Breast epithelium (tissue), 4 donors: ENCODE measurements around the gene AKAP8L. TPM values are rescaled to one million over a fixed set of nuclear protein-coding genes. Genes with fewer than 3 reads are reported as not detected.

ENCODE experiments used
- DNase-seq, 2 donors: peaks; one replicate each; pipeline ENCODE4 v3.0.0-alpha.2; 2019; ENCODE audit warnings: low spot score in 2 of 2
- H3K27ac ChIP-seq, 2 donors: fragments of 200-600 bp; sonication (generic) in 1 of 2; one replicate each; pipeline ENCODE4 v1.5.1; 2016 to 2019; ENCODE audit warnings: mild to moderate bottlenecking in 1 of 2
- H3K27me3 ChIP-seq, 2 donors: fragments of 200-600 bp; sonication (generic) in 1 of 2; one replicate each; pipeline versions ENCODE4 v1.5.1 to v1.6.0; 2017 to 2019; ENCODE audit warnings: control low read depth in 1 of 2, mild to moderate bottlenecking in 1 of 2
- H3K36me3 ChIP-seq: fragments of 200-600 bp; one replicate; pipeline ENCODE4 v1.5.1; 2019
- H3K4me1 ChIP-seq, 2 donors: fragments of 200-600 bp; sonication (generic); one replicate each; pipeline ENCODE4 v1.5.1; 2016 to 2019; ENCODE audit warnings: control low read depth in 1 of 2
- H3K4me3 ChIP-seq, 3 donors: fragments of 200-600 bp; sonication (generic); 1 replicate in 2 of 3; 2 replicates in 1 of 3; pipeline ENCODE4 v1.5.1; 2016 to 2019; ENCODE audit warnings: mild to moderate bottlenecking in 3 of 3, moderate library complexity in 2 of 3
- H3K9me3 ChIP-seq, 2 donors: fragments of 200-600 bp; sonication (generic) in 1 of 2; one replicate each; pipeline ENCODE4 v1.5.1; 2016 to 2019; ENCODE audit warnings: control low read depth in 1 of 2
- POLR2A ChIP-seq: fragments of 450-650 bp; IDR thresholded peaks from one replicate; pipeline ENCODE4 v1.6.1; 2016; ENCODE audit warnings: antibody characterized with exemption, mild to moderate bottlenecking, moderate library complexity
- POLR2AphosphoS5 ChIP-seq, 3 donors: sonication (generic); formaldehyde crosslinking; IDR thresholded peaks; one replicate each; pipeline ENCODE4 v1.6.1; 2017; ENCODE audit warnings: antibody characterized with exemption in 3 of 3
- intact Hi-C: fragments of 100-400 bp; cut with DNase I; formaldehyde crosslinking; loops from one replicate; pipeline ENCODE4 v1.15.1; 2023; ENCODE audit warnings: low total_unique reads
- total RNA-seq, 3 donors: library from RNA; depleted of rRNA; stranded (reverse); fragments of >200 nt; gene quantifications; one replicate each; pipeline ENCODE4 v1.1.0, GENCODE V29; 2016
- TF ChIP-seq, protein P1 (sequence below), 3 donors: fragments of 450-650 bp; IDR thresholded peaks; one replicate each; pipeline ENCODE4 v1.5.1; 2016 to 2017; ENCODE audit warnings: antibody characterized with exemption in 3 of 3, mild to moderate bottlenecking in 3 of 3, moderate library complexity in 3 of 3

Gene AKAP8L
- total RNA-seq, 3 donors from 2014 or later = 77.6 to 141 (median 122) TPM

DNA sequence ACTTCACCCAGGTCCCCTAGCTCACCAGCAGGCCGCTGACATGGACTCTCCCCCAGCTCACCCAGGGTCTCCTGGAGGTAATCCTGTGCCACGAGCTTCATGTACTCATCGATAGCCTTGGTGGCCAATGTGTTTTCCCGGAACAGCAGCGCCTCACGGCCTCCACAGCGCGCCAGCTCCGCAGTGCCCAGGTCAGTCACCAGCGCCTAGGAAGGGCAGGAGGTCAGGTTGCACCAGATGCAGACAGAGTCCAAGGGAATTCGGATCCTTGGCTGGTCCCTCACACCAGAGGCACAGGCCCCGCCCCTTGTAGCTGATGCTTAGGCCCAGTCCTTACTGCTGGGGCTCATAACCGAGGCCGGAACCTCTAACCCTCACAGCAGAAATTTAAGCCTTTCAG is 37.7 kb upstream of the AKAP8L start:
- TF ChIP-seq POLR2AphosphoS5 (IDR thresholded peaks at IDR 0.05) (no peak), POLR2A (no peak)
- TF ChIP-seq, protein P1, sequence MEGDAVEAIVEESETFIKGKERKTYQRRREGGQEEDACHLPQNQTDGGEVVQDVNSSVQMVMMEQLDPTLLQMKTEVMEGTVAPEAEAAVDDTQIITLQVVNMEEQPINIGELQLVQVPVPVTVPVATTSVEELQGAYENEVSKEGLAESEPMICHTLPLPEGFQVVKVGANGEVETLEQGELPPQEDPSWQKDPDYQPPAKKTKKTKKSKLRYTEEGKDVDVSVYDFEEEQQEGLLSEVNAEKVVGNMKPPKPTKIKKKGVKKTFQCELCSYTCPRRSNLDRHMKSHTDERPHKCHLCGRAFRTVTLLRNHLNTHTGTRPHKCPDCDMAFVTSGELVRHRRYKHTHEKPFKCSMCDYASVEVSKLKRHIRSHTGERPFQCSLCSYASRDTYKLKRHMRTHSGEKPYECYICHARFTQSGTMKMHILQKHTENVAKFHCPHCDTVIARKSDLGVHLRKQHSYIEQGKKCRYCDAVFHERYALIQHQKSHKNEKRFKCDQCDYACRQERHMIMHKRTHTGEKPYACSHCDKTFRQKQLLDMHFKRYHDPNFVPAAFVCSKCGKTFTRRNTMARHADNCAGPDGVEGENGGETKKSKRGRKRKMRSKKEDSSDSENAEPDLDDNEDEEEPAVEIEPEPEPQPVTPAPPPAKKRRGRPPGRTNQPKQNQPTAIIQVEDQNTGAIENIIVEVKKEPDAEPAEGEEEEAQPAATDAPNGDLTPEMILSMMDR (IDR thresholded peaks at IDR 0.05) = no peak

DNA sequence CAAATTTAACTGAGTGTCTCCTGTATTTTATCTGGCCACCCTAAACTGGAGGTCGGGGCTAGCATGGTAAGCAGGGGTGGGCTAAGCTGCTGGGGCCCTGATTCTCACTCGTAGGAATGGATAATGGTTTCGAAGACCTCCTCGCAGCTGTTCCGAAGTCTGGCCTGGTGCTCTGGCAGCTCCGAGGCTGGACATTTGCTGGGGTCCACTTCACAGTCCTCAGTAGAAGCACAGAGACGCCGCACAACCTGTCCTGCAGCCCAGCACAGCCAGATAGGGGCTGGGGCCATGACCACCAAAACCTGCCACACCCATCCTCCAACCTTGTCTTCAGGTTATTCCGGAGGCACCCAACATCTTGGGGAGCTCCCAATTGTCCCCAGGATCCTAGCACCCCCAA is 37.2 kb upstream of the AKAP8L start:
- Histone ChIP-seq H3K27ac (no peak overlapping the region), H3K36me3 (no peaks in the 10 kb centered on the region), H3K4me1 (peaks cover 0 to 3% of the 10 kb centered on the region in 2 donors), H3K9me3 (no peaks in the 10 kb centered on the region), H3K4me3 (no peak overlapping the region), H3K27me3 (peaks cover 0 to 43% of the 10 kb centered on the region in 2 donors)
- TF ChIP-seq POLR2A (no peak), POLR2AphosphoS5 (IDR thresholded peaks at IDR 0.05) (no peak)
- TF ChIP-seq, protein P1 (IDR thresholded peaks at IDR 0.05) = no peak
- intact Hi-C loops = no loop called here
- no peak for DNase-seq

More for the DNA sequence above, 37.7 kb upstream of the AKAP8L start:
- intact Hi-C loops = no loop called here
- no peak for DNase-seq
- H3K4me1 ChIP-seq = peaks cover 0 to 3% of the 10 kb centered on the region in 2 donors
- no peak overlapping the region for H3K27ac ChIP-seq
- peak overlapping the region in 2 of 3 donors; percentile 48 to 62 for H3K4me3 ChIP-seq
- H3K36me3 ChIP-seq = no peaks in the 10 kb centered on the region
- no peaks in the 10 kb centered on the region for H3K9me3 ChIP-seq
- peaks cover 0 to 43% of the 10 kb centered on the region in 2 donors for H3K27me3 ChIP-seq

DNA sequence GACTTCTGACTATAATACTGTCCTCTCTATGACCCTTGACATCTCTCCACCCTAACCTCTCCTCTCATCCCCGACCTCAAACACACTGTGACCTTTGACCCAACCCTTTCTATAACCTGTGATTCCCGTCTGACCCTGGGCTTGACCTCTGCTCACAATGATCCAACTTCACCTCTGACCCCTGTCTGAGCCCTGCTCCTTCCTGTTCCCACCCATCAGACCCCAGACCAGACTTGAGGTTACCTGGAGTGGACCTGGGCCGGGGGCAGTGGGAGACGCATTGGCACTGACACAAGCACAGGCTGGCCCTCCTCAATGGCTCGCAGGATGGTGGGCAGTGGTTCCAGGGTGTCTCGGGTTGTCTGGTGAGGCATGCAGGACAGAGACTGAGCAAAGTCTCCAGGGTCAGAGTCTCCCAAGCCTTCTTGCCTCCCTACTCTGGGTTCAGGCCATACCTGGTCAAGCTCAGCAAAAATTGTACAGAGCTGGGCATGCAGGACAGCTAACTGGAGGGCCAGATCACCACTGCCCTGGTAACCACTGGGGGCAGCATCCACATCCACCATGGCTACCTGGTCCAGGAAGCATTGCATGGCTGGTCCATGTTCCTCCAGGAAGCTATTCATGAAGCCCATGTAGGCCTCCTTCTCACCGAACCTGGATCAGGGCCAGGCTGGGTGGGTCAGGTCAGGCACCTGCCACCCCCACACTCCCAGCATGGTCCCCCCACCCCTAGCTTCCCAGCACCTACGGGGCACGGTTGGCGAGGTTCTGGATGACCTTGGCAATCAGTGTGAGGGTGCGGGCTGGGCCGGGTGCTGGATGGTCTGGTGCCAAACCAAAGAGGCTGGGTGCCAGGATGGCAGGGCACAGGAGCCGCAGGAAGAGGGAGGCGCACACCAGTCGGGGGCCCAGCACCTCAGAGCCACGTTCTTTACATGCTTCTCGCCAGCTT is 35.4 kb upstream of the AKAP8L start:
- H3K9me3 ChIP-seq = no peaks in the 10 kb centered on the region
- no peak for DNase-seq
- TF ChIP-seq, protein P1 (IDR thresholded peaks at IDR 0.05) = no peak
- TF ChIP-seq POLR2A = no peak
- TF ChIP-seq POLR2AphosphoS5 (IDR thresholded peaks at IDR 0.05) = no peak
- no peak overlapping the region for H3K27ac ChIP-seq
- peaks cover 0 to 43% of the 10 kb centered on the region in 2 donors for H3K27me3 ChIP-seq
- H3K36me3 ChIP-seq = no peaks in the 10 kb centered on the region
- intact Hi-C loops = no loop called here
- peaks cover 0 to 3% of the 10 kb centered on the region in 2 donors for H3K4me1 ChIP-seq
- H3K4me3 ChIP-seq = no peak overlapping the region

DNA sequence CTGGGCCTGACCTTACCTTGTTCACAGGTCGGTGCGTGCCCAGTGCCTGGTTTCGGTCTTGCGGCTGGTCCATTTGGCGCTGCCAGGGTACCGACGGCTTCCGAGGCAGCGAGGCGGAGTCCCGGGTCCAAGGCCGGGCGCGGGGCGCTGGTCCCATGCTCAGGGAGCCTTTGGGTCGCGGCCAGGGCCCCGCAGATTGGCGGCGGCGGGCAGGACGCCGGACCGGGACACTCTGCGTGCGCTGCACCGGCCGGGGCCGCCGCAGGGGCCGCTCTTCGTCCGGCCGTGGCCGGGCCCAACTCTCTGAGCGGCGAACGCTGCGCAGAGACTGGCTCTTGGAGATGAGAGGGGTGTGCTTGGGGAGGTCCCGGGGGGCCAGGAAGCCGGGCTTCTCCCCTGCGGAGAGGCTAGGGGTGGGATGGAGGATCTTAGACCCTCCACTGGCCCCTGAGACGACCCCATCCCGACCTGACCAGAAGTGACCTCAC is 34.3 kb upstream of the AKAP8L start:
- intact Hi-C loops = no loop called here

More for the DNA sequence above, 34.3 kb upstream of the AKAP8L start:
- Histone ChIP-seq H3K4me1 (peaks cover 0 to 3% of the 10 kb centered on the region in 2 donors), H3K36me3 (no peaks in the 10 kb centered on the region), H3K27me3 (peaks cover 0 to 41% of the 10 kb centered on the region in 2 donors), H3K27ac (peak overlapping the region; percentile 8 to 61), H3K9me3 (no peaks in the 10 kb centered on the region), H3K4me3 (peak overlapping the region; percentile 45 to 75 (median 54))
- TF ChIP-seq, protein P1 (IDR thresholded peaks at IDR 0.05) = peak in 1 of 3 donors; percentile 15
- TF ChIP-seq POLR2A (no peak), POLR2AphosphoS5 (IDR thresholded peaks at IDR 0.05) (no peak)
- DNase-seq = no peak
